ENCODE data around the gene PAX2. TPM values are rescaled to one million over a fixed set of nuclear protein-coding genes. Genes with fewer than 3 reads are reported as not detected.

PAX2 gene
- total and polyA plus RNA-seq, 12 donors: 0.07 to 0.25 (median 0.10) TPM; not detected in 8

DNA sequence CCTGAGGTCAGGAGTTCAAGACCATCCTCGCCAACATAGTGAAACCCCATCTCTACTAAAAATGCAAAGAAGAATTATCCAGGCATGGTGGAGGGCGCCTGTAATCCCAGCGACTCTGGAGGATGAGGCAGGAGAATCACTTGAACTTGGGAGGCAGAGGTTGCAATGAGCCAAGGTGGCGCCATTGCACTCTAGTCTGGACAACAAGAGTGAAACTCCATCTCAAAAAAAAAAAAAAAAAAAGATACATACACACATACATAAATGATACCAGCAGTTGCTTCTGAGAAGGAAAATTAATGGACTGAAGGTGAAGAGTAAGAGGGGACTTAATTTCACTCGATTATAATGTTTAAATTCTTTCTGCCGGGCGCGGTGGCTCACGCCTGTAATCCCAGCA, 40.2 kb upstream of the PAX2 start:
- Histone ChIP-seq H3K27me3 (peaks cover 31% of the 10 kb centered on the region), H3K27ac (no peak overlapping the region), H3K36me3 (replicated peaks in 1 of 2) (no peaks in the 10 kb centered on the region), H3K4me1 (replicated peaks in 1 of 2) (peaks cover 0 to 3% of the 10 kb centered on the region in 2 donors), H3K9me3 (replicated peaks in 1 of 3) (no peaks in the 10 kb centered on the region), H3K4me3 (no peak overlapping the region)
- TF ChIP-seq, protein P1, sequence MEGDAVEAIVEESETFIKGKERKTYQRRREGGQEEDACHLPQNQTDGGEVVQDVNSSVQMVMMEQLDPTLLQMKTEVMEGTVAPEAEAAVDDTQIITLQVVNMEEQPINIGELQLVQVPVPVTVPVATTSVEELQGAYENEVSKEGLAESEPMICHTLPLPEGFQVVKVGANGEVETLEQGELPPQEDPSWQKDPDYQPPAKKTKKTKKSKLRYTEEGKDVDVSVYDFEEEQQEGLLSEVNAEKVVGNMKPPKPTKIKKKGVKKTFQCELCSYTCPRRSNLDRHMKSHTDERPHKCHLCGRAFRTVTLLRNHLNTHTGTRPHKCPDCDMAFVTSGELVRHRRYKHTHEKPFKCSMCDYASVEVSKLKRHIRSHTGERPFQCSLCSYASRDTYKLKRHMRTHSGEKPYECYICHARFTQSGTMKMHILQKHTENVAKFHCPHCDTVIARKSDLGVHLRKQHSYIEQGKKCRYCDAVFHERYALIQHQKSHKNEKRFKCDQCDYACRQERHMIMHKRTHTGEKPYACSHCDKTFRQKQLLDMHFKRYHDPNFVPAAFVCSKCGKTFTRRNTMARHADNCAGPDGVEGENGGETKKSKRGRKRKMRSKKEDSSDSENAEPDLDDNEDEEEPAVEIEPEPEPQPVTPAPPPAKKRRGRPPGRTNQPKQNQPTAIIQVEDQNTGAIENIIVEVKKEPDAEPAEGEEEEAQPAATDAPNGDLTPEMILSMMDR (IDR thresholded peaks at IDR 0.05): no peak
- TF ChIP-seq POLR2A (IDR thresholded peaks at IDR 0.05): no peak
- WGBS, 4 donors: 76 to 85% (median 78%) methylated on average over 9 of the region's 9 CpGs
- no peak for DNase-seq
- intact Hi-C loops (cut with DNase I): no loop called here

GRCh38 chr10:100707261-100707848, 38.0 kb upstream of the PAX2 start:
- no peaks in the 10 kb centered on the region for H3K36me3 ChIP-seq (replicated peaks in 1 of 2)
- TF ChIP-seq, protein P1 (IDR thresholded peaks at IDR 0.05): no peak
- TF ChIP-seq POLR2A (IDR thresholded peaks at IDR 0.05): no peak
- 63 to 87% (median 79%) methylated on average over 6 of the region's 6 CpGs for WGBS, 4 donors
- peaks cover 0 to 6% of the 10 kb centered on the region in 2 donors for H3K4me1 ChIP-seq (replicated peaks in 1 of 2)
- intact Hi-C loops (cut with DNase I): no loop called here
- H3K9me3 ChIP-seq (replicated peaks in 1 of 3): no peaks in the 10 kb centered on the region
- H3K27ac ChIP-seq: no peak overlapping the region
- no peak for DNase-seq
- H3K4me3 ChIP-seq: no peak overlapping the region
- peaks cover 54% of the 10 kb centered on the region for H3K27me3 ChIP-seq

DNA sequence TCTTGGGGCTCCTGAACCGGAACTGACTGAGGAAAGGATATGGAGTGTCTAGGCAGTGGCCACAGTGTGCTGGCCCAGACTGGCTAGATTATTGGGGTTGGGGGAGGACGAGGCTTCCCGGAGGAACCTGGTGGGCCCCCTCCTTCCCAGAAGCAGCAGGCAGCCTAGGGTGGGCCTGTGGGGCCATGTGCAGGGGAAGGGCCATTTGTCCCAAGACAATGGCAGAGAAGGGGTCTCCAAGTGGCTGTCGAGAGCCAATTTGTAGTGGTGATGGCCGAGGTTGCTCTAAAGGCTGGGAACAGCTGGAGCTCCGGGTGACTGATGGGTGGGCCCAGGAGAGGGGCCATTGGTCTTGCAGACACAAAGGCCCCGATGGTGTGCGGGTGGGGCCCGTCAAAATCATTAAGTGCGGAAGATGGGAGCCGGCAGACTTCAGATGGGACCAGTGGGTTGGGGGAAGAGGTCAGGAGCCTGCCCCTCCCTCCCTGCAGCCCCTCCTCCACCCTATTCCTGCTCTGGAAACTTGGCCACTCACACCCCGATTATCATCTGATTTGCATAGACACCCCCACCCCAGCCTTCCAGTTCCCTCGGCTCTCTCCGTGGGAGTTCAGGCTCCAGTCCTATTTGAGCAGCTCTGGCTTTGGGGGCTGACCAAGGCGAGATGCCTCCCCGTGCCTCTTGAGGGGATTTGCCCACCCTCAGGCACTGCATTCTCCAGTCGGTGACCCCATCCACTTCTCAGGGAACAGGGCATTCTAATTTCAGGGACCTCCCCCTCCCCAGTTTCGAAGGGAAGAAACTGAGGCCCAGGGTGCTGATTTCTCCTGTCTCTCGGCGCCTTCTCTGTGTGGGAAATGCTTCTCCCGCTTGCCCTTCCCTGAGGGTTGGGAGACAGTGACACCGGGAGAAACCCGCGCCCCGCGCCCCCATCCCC, 36.0 kb upstream of the PAX2 start:
- TF ChIP-seq POLR2A (IDR thresholded peaks at IDR 0.05): no peak
- TF ChIP-seq, protein P1 (IDR thresholded peaks at IDR 0.05): no peak

DNA sequence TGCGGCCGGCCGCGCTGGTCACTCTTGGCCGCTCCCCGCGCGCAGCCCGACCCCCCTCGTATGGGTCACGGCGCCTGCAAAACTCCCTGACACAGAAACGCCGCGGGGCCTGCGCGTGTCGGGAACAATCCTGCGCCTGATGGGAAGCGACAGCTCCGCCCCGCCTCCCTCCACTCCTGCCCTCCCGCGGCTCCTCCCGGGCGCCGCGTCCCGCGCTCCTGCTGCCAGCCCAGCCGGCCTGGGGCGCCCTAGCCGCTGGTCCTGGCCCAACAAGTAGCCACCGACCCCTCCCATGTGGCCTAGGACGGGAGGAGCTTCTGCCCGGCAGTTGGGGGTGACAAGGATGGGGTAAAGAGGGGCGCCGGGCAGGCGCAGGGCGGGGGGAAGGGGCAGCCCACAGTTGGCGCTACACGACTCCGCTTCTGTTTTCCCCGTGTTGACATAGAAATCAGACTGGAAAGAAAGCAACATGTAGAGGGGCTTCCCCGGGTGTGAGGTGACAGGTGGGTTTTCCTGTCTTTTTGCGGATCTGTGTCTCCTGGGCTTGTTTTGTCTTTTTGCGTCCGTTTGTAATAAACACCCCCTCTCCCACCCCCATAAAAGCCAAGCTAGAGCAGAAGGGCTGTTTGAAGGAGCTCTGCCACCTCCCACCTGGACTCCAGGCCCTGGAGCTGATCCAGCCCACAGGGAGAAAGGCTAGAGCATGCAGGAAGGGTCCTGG, 35.1 kb upstream of the PAX2 start:
- WGBS, 4 donors: 8 to 16% (median 12%) methylated on average over 14 to 48 of the region's 48 CpGs
- peak in 6 of 7 donors; percentile 25 to 59 (median 42) for DNase-seq
- peak overlapping the region in 1 of 4 donors; percentile 1 for H3K4me3 ChIP-seq
- H3K9me3 ChIP-seq (replicated peaks in 1 of 3): no peaks in the 10 kb centered on the region
- peaks cover 0 to 6% of the 10 kb centered on the region in 2 donors for H3K4me1 ChIP-seq (replicated peaks in 1 of 2)
- peaks cover 73% of the 10 kb centered on the region for H3K27me3 ChIP-seq
- TF ChIP-seq, protein P1 (IDR thresholded peaks at IDR 0.05): no peak
- no peak for TF ChIP-seq POLR2A (IDR thresholded peaks at IDR 0.05)
- H3K36me3 ChIP-seq (replicated peaks in 1 of 2): no peaks in the 10 kb centered on the region
- intact Hi-C loops (cut with DNase I): no loop called here
- no peak overlapping the region for H3K27ac ChIP-seq

More for the DNA sequence above, 36.0 kb upstream of the PAX2 start:
- Histone ChIP-seq H3K36me3 (replicated peaks in 1 of 2) (no peaks in the 10 kb centered on the region), H3K9me3 (replicated peaks in 1 of 3) (no peaks in the 10 kb centered on the region), H3K4me3 (peak overlapping the region in 1 of 4 donors; percentile 1), H3K27ac (no peak overlapping the region), H3K4me1 (replicated peaks in 1 of 2) (peaks cover 0 to 6% of the 10 kb centered on the region in 2 donors), H3K27me3 (peaks cover 71% of the 10 kb centered on the region)
- intact Hi-C loops (cut with DNase I): no loop called here
- DNase-seq: no peak
- WGBS, 4 donors: 17 to 26% (median 20%) methylated on average over 13 to 26 of the region's 26 CpGs

All from adrenal gland (tissue), 12 donors.